ENCODE measurements around the gene MMD2.
"Not testable (repeated sequence)": the region's sequence is repeated elsewhere in the genome, so short reads cannot be mapped to it uniquely, and the experiment has no call there.

The MMD2 gene, protein sequence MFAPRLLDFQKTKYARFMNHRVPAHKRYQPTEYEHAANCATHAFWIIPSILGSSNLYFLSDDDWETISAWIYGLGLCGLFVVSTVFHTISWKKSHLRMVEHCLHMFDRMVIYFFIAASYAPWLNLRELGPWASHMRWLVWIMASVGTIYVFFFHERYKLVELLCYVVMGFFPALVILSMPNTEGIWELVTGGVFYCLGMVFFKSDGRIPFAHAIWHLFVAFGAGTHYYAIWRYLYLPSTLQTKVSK

GRCh38 chr7:4958477-4959301, at the start of gene MMD2:
TSS of gene MMD2 (minus strand) at chr7:4959187. CDS start at chr7:4959017, 170 bp downstream.
- no peak for DNase-seq (ENCODE audit: low read depth in 4 of 4, low spot score in 1 of 4)

- no peak for DNase-seq (ENCODE audit: low read depth in 4 of 4, low spot score in 1 of 4)
Observed at GRCh38 chr7:5005066-5005465, 46.1 kb upstream of the MMD2 start.

DNA sequence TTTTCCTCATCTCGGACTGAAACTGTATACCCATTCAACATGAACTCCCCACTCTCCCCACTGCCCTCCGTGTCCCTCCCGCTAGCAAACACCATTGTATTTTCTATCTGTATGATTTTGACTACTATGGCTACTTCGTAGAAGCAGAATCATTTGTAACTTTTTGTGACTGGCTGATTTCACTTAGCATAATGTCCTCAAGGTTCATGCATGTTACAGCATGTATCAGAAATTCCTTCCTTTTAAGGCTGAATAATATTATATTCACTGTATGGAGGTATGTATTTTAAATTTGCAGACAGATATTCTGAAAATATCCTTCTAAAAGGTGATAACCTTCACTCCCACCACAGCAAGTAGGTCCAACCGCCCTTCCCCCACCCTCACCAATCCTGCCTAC, 42.9 kb upstream of the MMD2 start:
- DNase-seq (ENCODE audit: low read depth in 4 of 4, low spot score in 1 of 4): no peak

DNA sequence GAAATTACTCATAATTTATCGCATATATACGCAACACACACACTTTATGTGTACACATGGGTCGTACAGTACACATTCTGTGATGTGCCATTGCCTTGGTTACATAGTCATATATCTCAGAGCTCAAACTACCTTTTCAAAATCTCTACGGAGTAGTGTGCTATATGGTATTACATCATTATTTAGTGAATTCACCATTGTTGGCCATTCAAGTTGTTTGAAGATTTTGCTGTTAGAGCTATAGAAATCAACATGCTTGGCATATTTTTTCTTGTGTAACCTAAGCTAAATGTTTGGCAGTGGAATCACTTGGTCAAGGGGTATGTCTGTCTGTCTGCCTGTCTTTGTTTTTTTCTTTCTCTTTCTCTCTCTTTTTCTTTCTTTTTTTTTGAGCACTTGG, 42.0 kb upstream of the MMD2 start:
- no peak for DNase-seq (ENCODE audit: low read depth in 4 of 4, low spot score in 1 of 4)

DNA sequence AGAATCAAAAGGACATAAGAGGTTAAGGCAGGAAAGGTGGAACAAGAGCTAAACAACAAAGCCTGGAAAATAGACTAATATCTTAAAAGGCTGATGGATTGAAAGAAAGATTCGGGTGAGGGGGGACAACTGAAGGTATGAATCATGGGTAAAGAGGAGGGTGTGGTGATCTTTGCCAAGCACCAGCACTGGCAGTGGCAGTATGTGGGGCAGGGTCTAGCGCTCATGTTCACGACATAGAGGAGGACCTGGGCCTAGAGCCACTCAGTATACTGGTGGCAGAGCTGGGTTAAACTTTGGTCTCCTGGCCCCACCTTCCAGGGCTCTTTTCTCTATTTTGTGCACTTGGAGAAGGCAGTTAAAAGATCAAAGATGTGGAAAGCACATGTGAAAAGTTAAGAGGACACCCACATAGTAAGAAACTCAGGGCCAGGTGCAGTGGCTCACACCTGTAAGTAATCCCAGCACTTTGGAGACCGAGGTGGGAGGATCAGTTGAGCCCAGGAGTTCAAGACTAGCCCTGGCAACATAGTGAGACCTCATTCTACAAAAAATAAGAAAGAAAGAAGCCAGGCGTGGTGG, 40.5 kb upstream of the MMD2 start:
- DNase-seq (ENCODE audit: low read depth in 4 of 4, low spot score in 1 of 4): no peak

DNA sequence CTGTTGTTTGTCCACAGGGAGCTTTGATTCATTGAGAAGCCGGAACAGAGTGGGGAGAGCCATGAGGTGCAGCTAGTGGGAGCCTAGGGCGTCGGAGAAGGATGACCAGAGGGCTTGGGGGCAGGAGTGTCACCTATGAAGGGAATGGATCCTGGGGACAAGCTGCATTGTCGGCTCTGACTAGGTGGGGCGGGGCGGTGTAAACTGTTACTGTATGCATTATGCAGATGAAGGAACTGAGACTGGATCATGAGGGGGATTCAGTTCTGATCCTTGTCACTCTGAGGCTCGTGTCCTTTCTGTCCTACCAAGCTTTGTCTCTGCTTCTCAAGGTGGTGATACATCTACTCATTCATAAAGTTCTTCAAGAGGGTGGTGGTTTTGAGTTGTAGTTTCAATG, 39.9 kb upstream of the MMD2 start:
- DNase-seq (ENCODE audit: low read depth in 4 of 4, low spot score in 1 of 4): no peak

GRCh38 chr7:4998244-4998643, 39.3 kb upstream of the MMD2 start:
- no peak for DNase-seq (ENCODE audit: low read depth in 4 of 4, low spot score in 1 of 4)

GRCh38 chr7:4996696-4997222, 37.8 kb upstream of the MMD2 start:
- DNase-seq (ENCODE audit: low read depth in 4 of 4, low spot score in 1 of 4): no peak

GRCh38 chr7:4995429-4995969, 36.5 kb upstream of the MMD2 start:
- DNase-seq (ENCODE audit: low read depth in 4 of 4, low spot score in 1 of 4): no peak

DNA sequence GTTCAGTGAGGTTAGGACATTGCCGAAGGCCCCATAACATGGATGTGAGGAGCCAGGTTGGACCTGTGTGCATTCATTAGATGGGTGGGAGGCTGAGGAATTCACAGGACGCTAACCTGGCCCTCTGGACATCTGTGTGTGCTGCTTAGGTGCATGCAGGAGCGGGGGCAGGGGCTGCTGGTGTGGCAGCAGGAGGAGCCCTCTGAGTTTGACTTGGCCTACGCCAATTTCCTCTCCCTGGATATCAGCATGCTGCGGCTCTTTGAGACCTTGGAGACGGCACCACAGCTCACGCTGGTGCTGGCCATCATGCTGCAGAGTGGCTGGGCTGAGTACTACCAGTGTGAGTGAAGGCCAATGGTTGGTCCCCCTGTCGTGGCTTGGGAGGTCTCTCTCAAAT, 34.5 kb upstream of the MMD2 start:
- no peak for DNase-seq (ENCODE audit: low read depth in 4 of 4, low spot score in 1 of 4)

DNA sequence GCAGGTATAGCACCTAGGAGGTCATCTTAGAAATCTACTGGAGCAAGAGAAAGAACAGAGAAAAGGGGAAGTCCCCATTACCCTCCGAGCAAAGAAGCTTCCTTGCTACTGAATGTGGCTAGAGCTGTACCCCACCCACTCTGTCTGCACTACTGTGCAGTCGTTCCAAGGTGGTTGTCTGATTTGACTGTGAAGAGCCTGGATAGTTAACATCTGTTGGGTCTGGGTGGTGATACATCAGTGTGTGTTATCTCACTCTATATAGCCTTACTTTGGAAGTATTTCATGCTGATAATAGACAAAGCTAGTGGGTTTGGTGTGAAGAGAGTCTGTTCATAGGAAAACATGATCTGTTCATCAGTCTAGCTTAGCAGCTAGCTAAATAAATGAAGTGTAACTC, 23.8 kb upstream of the MMD2 start:
- DNase-seq (ENCODE audit: low read depth in 4 of 4, low spot score in 1 of 4): not testable (repeated sequence)

DNA sequence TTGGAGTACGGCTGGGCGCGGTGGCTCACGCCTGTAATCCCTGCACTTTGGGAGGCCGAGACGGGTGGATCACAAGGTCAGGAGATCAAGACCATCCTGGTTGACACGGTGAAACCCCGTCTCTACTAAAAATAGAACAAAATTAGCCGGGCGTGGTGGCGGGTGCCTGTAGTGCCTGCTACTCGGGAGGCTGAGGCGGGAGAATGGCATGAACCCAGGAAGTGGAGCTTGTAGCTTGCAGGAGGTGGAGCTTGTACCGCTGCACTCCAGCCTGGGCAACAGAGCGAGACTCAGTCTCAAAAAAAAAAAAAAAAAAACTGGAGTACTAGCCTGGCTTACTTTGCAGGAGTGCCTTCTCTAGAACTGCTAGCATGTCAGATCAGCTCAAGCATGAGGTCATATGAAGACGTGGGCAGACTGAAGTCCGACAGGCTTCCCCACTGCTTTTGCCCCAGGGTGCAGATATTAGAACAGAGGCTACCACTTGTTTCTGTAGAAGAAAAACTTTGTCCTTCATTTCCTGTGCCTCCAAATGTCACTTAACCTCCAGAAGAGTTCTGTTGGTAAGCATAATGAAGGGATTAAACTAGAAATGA, 22.4 kb upstream of the MMD2 start:
- DNase-seq (ENCODE audit: low read depth in 4 of 4, low spot score in 1 of 4): not testable (repeated sequence)

- not testable (repeated sequence) for DNase-seq (ENCODE audit: low read depth in 4 of 4, low spot score in 1 of 4)
Observed at GRCh38 chr7:4975626-4976025, 16.6 kb upstream of the MMD2 start.

DNA sequence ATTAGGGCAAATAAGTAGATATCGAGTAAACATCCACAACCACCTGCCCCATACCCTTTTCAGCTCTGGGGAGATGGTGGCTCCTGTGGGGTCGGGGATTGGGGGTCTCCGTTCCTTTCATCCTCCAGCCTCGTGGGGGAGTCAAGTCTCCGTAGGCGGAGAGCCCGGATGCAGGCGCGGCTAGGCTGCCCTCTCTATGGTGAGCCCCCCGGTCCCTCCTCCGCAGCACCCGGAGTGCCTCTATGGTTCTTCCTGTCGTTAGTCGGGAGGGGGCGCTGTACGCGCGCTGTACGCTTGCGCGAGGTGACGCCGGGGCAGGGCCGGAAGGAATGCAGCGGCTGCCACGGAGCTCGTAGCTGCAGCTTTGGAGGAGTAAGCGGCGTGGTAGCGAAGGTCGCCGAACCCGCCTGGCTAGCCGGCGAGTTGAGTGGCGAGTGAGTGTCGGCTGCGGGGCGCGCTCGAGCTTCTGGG, 14.8 kb upstream of the MMD2 start:
- peak; percentile 85 to 91 (median 90) for DNase-seq (ENCODE audit: low read depth in 4 of 4, low spot score in 1 of 4)

DNA sequence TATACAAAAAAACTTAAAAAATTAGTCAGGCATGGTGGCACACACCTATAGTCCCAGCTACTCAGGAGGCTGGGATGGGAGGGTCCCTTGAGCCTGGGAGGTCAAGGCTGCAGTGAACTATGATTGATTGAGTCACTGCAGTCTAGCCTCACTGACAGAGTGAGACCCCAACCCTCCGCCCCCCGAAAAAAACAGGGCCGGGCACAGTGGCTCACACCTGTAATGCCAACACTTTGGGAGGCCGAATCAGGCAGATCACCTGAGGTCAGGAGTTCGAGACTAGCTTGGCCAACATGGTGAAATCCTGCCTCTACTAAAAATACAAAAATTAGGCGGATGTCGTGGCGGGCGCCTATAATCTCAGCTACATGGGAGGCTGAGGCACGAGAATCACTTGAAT, 13.5 kb upstream of the MMD2 start:
- DNase-seq (ENCODE audit: low read depth in 4 of 4, low spot score in 1 of 4): not testable (repeated sequence)

DNA sequence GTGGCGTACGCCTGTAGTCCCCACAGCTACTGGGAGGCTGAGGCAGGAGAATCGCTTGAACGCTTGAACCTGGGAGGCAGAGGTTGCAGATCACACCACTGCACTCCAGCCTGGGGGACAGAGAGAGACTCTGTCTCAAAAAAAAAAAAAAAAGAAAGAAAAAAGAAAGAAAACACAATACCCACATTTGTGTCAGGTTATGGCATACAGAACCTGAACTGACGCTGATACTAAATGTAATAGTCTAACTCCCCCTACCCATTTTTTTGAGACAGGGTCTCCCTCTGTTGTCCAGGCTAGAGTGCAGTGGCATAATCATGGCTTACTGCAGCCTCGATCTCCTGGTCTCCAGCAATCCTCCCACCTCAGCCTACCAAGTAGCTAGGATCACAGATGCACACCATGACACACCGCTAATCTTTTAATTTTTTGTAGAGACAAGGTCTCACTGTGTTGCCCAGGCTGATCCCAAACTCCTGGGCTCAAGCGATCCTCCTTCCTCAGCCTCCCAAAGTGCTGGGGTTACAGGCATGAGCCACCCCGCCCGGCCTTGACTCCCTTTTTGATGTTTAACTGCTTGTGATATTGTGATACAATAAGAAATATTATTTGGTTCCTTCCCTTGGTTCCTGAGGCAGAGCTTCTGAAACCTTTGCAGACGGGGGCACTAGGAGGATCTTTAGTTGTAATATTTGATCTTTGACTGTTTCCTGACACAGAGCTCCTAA, 6.5 kb upstream of the MMD2 start:
- DNase-seq (ENCODE audit: low read depth in 4 of 4, low spot score in 1 of 4): no peak

DNA sequence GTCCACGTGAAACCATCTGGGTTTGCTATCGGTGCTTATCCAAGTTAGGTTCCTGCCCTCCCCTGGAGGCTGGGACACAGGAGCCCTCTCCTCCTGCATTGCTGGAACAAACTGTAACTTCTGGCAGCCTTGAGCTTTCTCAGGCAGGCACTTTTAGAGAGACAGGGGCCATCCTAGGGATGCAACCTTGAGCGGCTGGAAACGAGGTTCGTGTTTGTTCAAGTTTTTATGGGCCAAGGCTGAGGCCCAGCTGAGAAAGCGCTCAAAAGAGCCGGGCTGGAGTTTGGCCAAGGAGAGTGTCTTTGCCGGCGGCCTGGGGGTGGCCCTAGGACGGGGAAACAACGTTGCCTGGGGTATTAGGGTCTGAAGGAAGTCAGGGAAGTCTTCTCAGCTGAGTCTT, 5.5 kb upstream of the MMD2 start:
- DNase-seq (ENCODE audit: low read depth in 4 of 4, low spot score in 1 of 4): no peak

- DNase-seq (ENCODE audit: low read depth in 4 of 4, low spot score in 1 of 4): no peak
Observed at GRCh38 chr7:4962872-4963775, 4.1 kb upstream of the MMD2 start.

DNA sequence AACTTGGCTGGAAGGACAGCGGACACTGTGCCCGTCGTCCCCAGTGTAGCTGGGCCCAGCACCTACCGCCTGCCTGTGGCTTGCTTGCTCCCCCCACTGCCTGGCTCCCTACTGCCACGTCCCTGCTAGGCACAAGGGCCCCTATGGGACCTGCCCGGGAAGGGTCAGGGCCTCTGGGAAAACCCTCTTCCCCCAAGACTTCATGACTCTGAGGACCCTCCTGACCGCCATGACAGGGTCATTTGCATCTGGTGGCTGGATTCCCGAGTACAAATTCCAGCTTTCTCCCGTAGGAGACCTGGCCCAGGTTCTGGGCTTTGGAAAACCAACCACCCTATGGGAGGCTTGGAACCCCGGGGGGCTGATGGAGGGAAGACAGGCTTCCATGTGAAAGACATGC, 1.4 kb upstream of the MMD2 start:
- no peak for DNase-seq (ENCODE audit: low read depth in 4 of 4, low spot score in 1 of 4)

DNA sequence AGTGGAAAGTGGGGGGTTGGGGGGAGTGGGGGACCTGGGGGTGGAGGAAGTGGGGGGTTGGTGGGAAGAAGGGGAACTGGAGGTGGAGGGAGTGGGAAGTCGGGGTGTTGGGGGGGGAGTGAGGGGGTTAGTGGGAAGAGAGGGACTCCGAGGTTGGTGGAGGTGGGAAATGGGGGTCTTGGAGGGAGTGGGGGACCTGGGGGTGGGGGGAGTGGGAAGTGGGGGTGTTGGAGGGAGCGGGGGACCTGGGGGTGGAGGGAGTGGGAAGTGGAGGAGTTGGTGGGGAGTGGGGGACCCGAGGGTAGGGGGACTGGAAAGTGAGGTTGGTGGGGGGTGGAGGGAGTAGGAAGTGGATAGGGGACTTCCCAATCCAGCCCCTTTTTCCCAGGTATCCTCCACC, 906 bp upstream of the MMD2 start:
- DNase-seq (ENCODE audit: low read depth in 4 of 4, low spot score in 1 of 4): no peak
